Thyroid gland (tissue), 4 donors: Measurements from ENCODE around the gene CCDC88B.

Source experiments
- POLR2A ChIP-seq, 2 donors: fragments of 450-650 bp; IDR thresholded peaks; one replicate each; pipeline ENCODE4 v1.6.1; 2017; ENCODE audit warnings: antibody characterized with exemption in 2 of 2, mild to moderate bottlenecking in 2 of 2, moderate library complexity in 1 of 2
- TF ChIP-seq, protein P1 (sequence below), 6 experiments: fragments of 200-600 bp in 3 of 6; fragments of 450-650 bp in 3 of 6; sonication (generic) in 3 of 6; IDR thresholded peaks; one replicate each; pipeline ENCODE4 v1.5.1; 2016 to 2019; ENCODE audit warnings: antibody characterized with exemption in 6 of 6, mild to moderate bottlenecking in 2 of 6, inconsistent platforms in 1 of 6, moderate library complexity in 1 of 6

GRCh38 chr11:64296830-64297698 lies 42.9 kb upstream of the CCDC88B start:
- no peak for TF ChIP-seq POLR2A (IDR thresholded peaks at IDR 0.05)
- TF ChIP-seq, protein P1, sequence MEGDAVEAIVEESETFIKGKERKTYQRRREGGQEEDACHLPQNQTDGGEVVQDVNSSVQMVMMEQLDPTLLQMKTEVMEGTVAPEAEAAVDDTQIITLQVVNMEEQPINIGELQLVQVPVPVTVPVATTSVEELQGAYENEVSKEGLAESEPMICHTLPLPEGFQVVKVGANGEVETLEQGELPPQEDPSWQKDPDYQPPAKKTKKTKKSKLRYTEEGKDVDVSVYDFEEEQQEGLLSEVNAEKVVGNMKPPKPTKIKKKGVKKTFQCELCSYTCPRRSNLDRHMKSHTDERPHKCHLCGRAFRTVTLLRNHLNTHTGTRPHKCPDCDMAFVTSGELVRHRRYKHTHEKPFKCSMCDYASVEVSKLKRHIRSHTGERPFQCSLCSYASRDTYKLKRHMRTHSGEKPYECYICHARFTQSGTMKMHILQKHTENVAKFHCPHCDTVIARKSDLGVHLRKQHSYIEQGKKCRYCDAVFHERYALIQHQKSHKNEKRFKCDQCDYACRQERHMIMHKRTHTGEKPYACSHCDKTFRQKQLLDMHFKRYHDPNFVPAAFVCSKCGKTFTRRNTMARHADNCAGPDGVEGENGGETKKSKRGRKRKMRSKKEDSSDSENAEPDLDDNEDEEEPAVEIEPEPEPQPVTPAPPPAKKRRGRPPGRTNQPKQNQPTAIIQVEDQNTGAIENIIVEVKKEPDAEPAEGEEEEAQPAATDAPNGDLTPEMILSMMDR (IDR thresholded peaks at IDR 0.05): no peak
